IPS-18a (cell line): ENCODE data around the gene ATAD3C.
"Not testable (repeated sequence)": the region's sequence is repeated elsewhere in the genome, so short reads cannot be mapped to it uniquely, and the experiment has no call there.

Experiments
- H3K27ac ChIP-seq: one replicate; pipeline ENCODE4 v1.5.1; 2013; ENCODE audit warnings: low read length
- H3K27me3 ChIP-seq: one replicate; pipeline ENCODE4 v1.6.1; 2013; ENCODE audit warnings: mild to moderate bottlenecking, low read length; ENCODE audit not compliant: control insufficient read depth, insufficient read depth
- H3K36me3 ChIP-seq: one replicate; pipeline ENCODE4 v1.6.1; 2013; ENCODE audit warnings: low read depth, low read length; ENCODE audit not compliant: control insufficient read depth
- H3K4me1 ChIP-seq: one replicate; pipeline ENCODE4 v1.6.1; 2013; ENCODE audit warnings: low read depth, low read length; ENCODE audit not compliant: control insufficient read depth
- H3K4me3 ChIP-seq: one replicate; pipeline ENCODE4 v1.5.1; 2013; ENCODE audit warnings: low read length
- H3K9ac ChIP-seq: one replicate; pipeline ENCODE4 v1.6.1; 2013; ENCODE audit warnings: mild to moderate bottlenecking, low read length, moderate library complexity
- H3K9me3 ChIP-seq: one replicate; pipeline ENCODE4 v1.6.1; 2013; ENCODE audit warnings: low read depth, low read length; ENCODE audit not compliant: control insufficient read depth

ATAD3C gene

GRCh38 chr1:1427820-1428148, 21.7 kb upstream of the ATAD3C start:
- Histone ChIP-seq H3K4me1 (peaks cover 34% of the 10 kb centered on the region), H3K9me3 (no peaks in the 10 kb centered on the region), H3K36me3 (no peaks in the 10 kb centered on the region), H3K4me3 (peak overlapping the region; percentile 33), H3K27ac (no peak overlapping the region), H3K27me3 (no peaks in the 10 kb centered on the region), H3K9ac (no peak overlapping the region)

- Histone ChIP-seq H3K27ac (no peak overlapping the region), H3K4me1 (peaks cover 38% of the 10 kb centered on the region), H3K9me3 (no peaks in the 10 kb centered on the region), H3K27me3 (no peaks in the 10 kb centered on the region), H3K4me3 (no peak overlapping the region), H3K9ac (no peak overlapping the region), H3K36me3 (no peaks in the 10 kb centered on the region)
These were observed 21.3 kb upstream of the ATAD3C start for GRCh38 chr1:1428174-1428573.

DNA sequence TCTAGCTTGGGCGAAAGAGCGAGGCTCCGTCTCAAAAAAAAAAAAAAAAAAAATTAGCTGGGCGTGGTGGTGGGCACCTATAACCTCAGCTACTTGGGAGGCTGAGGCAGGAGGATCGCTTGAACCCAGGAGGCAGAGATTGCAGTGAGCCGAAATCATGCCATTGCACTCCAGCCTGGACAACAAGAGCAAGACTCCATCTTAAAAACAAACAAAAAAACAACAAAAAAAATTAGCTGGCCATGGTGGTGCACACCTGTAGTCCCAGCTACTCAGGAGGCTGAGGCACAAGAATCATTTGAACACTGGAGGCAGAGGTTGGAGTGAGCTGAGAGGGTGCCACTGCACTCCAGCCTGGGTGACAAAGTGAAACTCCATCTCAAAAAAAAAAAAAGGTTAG, 20.5 kb upstream of the ATAD3C start:
- H3K9ac ChIP-seq, H3K27ac ChIP-seq, H3K36me3 ChIP-seq, H3K4me3 ChIP-seq, H3K27me3 ChIP-seq, H3K9me3 ChIP-seq: not testable (repeated sequence)
- peaks cover 46% of the 10 kb centered on the region for H3K4me1 ChIP-seq

DNA sequence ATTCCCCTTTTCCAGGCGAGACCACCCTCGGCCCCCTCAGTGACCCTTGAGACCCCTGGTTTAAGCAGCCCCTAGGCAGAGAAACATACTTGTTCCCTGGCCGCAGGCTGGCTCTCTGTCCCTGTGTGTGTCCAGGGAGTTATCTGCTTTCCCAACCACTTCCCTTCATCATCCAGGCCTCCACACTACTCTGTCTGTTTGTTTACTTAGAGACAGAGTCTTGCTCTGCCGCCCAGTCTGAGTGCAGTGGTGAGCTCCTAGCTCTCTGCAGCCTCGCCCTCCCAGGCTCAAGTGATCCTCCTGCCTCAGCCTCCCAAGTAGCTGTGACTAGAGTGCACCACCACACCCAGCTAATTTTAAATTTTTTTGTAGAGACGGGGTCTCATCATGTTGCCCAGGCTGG, 19.8 kb upstream of the ATAD3C start:
- Histone ChIP-seq H3K27me3 (no peaks in the 10 kb centered on the region), H3K27ac (no peak overlapping the region)

GRCh38 chr1:1430114-1430982, 19.1 kb upstream of the ATAD3C start:
- no peak overlapping the region for H3K27ac ChIP-seq
- peaks cover 53% of the 10 kb centered on the region for H3K4me1 ChIP-seq

More for the DNA sequence above, 19.8 kb upstream of the ATAD3C start:
- Histone ChIP-seq H3K9ac (no peak overlapping the region), H3K4me1 (peaks cover 51% of the 10 kb centered on the region), H3K36me3 (no peaks in the 10 kb centered on the region), H3K4me3 (no peak overlapping the region), H3K9me3 (no peaks in the 10 kb centered on the region)

DNA sequence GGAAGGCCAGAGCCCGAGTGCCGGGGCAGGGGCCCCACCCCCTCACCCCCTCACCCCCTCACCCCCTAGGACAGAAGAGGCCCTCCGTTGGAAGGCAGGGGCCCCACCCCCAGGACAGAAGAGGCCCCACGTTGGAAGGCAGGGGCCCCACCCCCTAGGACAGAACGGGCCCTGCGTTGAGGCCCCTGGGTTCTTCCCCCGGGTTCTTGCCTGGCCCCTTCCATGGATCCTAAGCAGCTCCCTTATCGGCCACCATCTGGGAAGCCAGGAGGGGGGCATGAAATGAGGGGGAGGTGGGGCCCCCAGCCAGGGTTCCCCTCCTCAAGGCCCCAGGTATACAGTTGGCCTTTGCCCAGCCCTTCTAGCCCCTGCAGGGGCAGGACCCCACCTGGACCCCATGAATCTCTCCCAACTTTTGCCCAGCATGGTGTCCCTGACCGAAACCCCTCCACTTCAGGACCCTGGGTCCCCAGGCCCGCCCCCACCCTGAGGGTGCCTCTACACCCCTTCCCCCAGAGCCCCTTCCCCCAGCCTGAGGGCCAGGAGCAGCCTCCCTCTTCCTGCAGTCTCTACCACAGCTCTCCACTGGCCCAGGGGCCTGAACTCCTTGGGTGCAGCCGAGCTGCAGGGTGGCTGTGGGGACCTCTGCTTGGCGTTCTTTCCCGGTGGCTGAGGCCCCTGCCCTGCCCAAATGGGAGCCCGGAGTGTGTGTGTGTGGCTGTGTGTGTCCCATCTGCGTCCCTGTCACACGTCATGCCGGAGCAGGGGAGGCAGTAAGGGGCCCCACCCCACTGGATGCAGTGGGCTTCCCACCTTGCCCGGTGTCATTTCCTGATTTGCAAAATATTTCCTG, 18.3 kb upstream of the ATAD3C start:
- H3K36me3 ChIP-seq: no peaks in the 10 kb centered on the region
- H3K9me3 ChIP-seq: no peaks in the 10 kb centered on the region
- H3K4me3 ChIP-seq: no peak overlapping the region
- H3K4me1 ChIP-seq: peaks cover 48% of the 10 kb centered on the region
- peaks cover 3% of the 10 kb centered on the region for H3K27me3 ChIP-seq
- no peak overlapping the region for H3K27ac ChIP-seq
- no peak overlapping the region for H3K9ac ChIP-seq

More at GRCh38 chr1:1430114-1430982, 19.1 kb upstream of the ATAD3C start:
- no peak overlapping the region for H3K9ac ChIP-seq
- H3K36me3 ChIP-seq: no peaks in the 10 kb centered on the region
- H3K4me3 ChIP-seq: no peak overlapping the region
- H3K9me3 ChIP-seq: no peaks in the 10 kb centered on the region
- H3K27me3 ChIP-seq: no peaks in the 10 kb centered on the region

DNA sequence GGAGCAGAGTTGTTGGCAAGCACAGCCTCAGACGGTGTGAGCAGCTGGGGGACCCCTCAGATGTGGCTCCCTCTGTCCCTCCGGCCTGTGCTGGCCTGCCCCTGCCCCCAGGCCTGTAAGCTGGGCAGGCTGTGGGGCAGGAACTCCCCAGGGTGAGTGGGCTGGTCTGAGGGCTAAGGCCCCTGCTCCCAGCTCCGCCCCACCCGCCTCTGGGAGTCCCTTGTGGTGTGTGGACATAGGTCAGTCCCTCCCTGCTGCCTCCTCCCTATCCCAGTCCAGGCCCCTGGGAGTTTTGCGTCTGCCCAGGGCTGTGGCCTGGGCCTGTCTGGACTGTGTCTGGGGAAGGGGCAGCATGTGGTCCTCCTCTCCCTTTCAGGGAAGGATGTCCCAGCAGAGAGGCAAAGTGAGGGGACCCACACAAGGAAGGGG, 17.6 kb upstream of the ATAD3C start:
- H3K27ac ChIP-seq: no peak overlapping the region
- no peak overlapping the region for H3K9ac ChIP-seq
- H3K4me3 ChIP-seq: no peak overlapping the region
- no peaks in the 10 kb centered on the region for H3K36me3 ChIP-seq
- H3K27me3 ChIP-seq: peaks cover 10% of the 10 kb centered on the region
- peaks cover 48% of the 10 kb centered on the region for H3K4me1 ChIP-seq
- no peaks in the 10 kb centered on the region for H3K9me3 ChIP-seq

- no peaks in the 10 kb centered on the region for H3K36me3 ChIP-seq
- no peaks in the 10 kb centered on the region for H3K9me3 ChIP-seq
- H3K9ac ChIP-seq: no peak overlapping the region
- peaks cover 48% of the 10 kb centered on the region for H3K4me1 ChIP-seq
- H3K27ac ChIP-seq: no peak overlapping the region
- H3K4me3 ChIP-seq: no peak overlapping the region
- peaks cover 10% of the 10 kb centered on the region for H3K27me3 ChIP-seq
These were observed 17.1 kb upstream of the ATAD3C start for GRCh38 chr1:1432274-1432950.

- Histone ChIP-seq H3K27ac (peak overlapping the region; percentile 62), H3K4me3 (peak overlapping the region; percentile 60), H3K9me3 (no peaks in the 10 kb centered on the region), H3K4me1 (peaks cover 48% of the 10 kb centered on the region), H3K27me3 (peaks cover 10% of the 10 kb centered on the region), H3K36me3 (no peaks in the 10 kb centered on the region), H3K9ac (peak overlapping the region; percentile 18)
These were observed 16.3 kb upstream of the ATAD3C start for GRCh38 chr1:1432951-1433803.

GRCh38 chr1:1433804-1434130, 15.7 kb upstream of the ATAD3C start:
- Histone ChIP-seq H3K27me3 (peaks cover 10% of the 10 kb centered on the region), H3K9me3 (no peaks in the 10 kb centered on the region), H3K36me3 (no peaks in the 10 kb centered on the region), H3K9ac (peak overlapping the region; percentile 18), H3K4me1 (peaks cover 48% of the 10 kb centered on the region), H3K4me3 (peak overlapping the region; percentile 60), H3K27ac (peak overlapping the region; percentile 62)
